HepG2 (cell line): Measurements from ENCODE around the gene FDPS. TPM values are rescaled to one million over a fixed set of nuclear protein-coding genes. Genes with fewer than 3 reads are reported as not detected.

Source experiments
- CENPBD1 ChIP-seq: sonication (generic); formaldehyde crosslinking; IDR thresholded peaks from 2 replicates; pipeline ENCODE4 v1.8.0; 2022; ENCODE audit warnings: missing genetic modification reagents, low read depth, mild to moderate bottlenecking, borderline replicate concordance
- CSRNP2 ChIP-seq: sonication (generic); formaldehyde crosslinking; conservative IDR thresholded peaks from 2 replicates; pipeline ENCODE4 v1.8.0; 2022; ENCODE audit warnings: low read depth, missing genetic modification reagents
- KMT2A ChIP-seq: sonication (generic); formaldehyde crosslinking; IDR thresholded peaks from 2 replicates; pipeline ENCODE4 v1.4.0; 2020; ENCODE audit warnings: missing genetic modification reagents
- LCORL ChIP-seq, 2 experiments: fragments of 450-650 bp in 1 of 2; sonication (generic) in 1 of 2; formaldehyde crosslinking in 1 of 2; IDR thresholded peaks; 2 replicates each; pipeline versions ENCODE4 v1.5.0 to v1.6.1; 2017 to 2020; ENCODE audit warnings: antibody characterized with exemption in 1 of 2, missing genetic modification reagents in 1 of 2
- MAFK ChIP-seq, 2 experiments: IDR thresholded peaks in 1 of 2; conservative IDR thresholded peaks in 1 of 2; 2 replicates each; pipeline ENCODE4 v1.6.1; 2011; ENCODE audit warnings: improper control_type of control experiment in 2 of 2, low read length in 2 of 2
- MTERF4 ChIP-seq: sonication (generic); formaldehyde crosslinking; IDR thresholded peaks from 2 replicates; pipeline ENCODE4 v1.8.0; 2023; ENCODE audit warnings: mild to moderate bottlenecking, missing genetic modification reagents
- NCOA5 ChIP-seq: sonication (generic); formaldehyde crosslinking; IDR thresholded peaks from 2 replicates; pipeline ENCODE4 v1.4.0; 2020; ENCODE audit warnings: missing genetic modification reagents
- NCOR1 ChIP-seq: fragments of 200-600 bp; sonication (generic); IDR thresholded peaks from 2 replicates; pipeline ENCODE4 v1.7.0; 2017; ENCODE audit warnings: antibody characterized with exemption, low read length, borderline replicate concordance
- NR0B2 ChIP-seq: sonication (generic); formaldehyde crosslinking; IDR thresholded peaks from 2 replicates; pipeline ENCODE4 v1.4.0; 2020; ENCODE audit warnings: mild to moderate bottlenecking, missing genetic modification reagents
- RFX3 ChIP-seq: IDR thresholded peaks from 2 replicates; pipeline ENCODE4 v1.6.1; 2016; ENCODE audit warnings: missing biosample characterization, missing genetic modification reagents
- SKI ChIP-seq: fragments of 450-650 bp; IDR thresholded peaks from one replicate; pipeline ENCODE4 v1.6.1; 2018; ENCODE audit warnings: mild to moderate bottlenecking; ENCODE audit not compliant: partially characterized antibody
- SMAD9 ChIP-seq: sonication (generic); formaldehyde crosslinking; IDR thresholded peaks from 2 replicates; pipeline ENCODE4 v1.5.1; 2020; ENCODE audit warnings: mild to moderate bottlenecking, missing genetic modification reagents
- SMARCC2 ChIP-seq: fragments of 450-650 bp; IDR thresholded peaks from 2 replicates; pipeline ENCODE4 v1.6.1; 2017; ENCODE audit warnings: antibody characterized with exemption, mild to moderate bottlenecking
- SOX5 ChIP-seq: IDR thresholded peaks from 2 replicates; pipeline ENCODE4 v1.6.1; 2016; ENCODE audit warnings: borderline replicate concordance
- ZBTB38 ChIP-seq: sonication (generic); formaldehyde crosslinking; IDR thresholded peaks from 2 replicates; pipeline ENCODE4 v1.5.1; 2020; ENCODE audit warnings: mild to moderate bottlenecking, missing genetic modification reagents
- ZBTB46 ChIP-seq: sonication (generic); formaldehyde crosslinking; IDR thresholded peaks from 2 replicates; pipeline ENCODE4 v1.4.0; 2020; ENCODE audit warnings: mild to moderate bottlenecking, missing genetic modification reagents, borderline replicate concordance
- ZKSCAN8 ChIP-seq: IDR thresholded peaks from 2 replicates; pipeline ENCODE4 v1.6.1; 2016; ENCODE audit warnings: borderline replicate concordance, missing genetic modification reagents, missing compliant biosample characterization
- ZNF296 ChIP-seq: sonication (generic); formaldehyde crosslinking; conservative IDR thresholded peaks from 2 replicates; pipeline ENCODE4 v1.5.0; 2020; ENCODE audit warnings: mild to moderate bottlenecking, missing genetic modification reagents
- ZNF75D ChIP-seq: sonication (generic); formaldehyde crosslinking; IDR thresholded peaks from 2 replicates; pipeline ENCODE4 v1.8.1; 2023; ENCODE audit warnings: missing genetic modification reagents, mild to moderate bottlenecking, borderline replicate concordance
- polyA plus RNA-seq, 8 experiments: library from polyadenylated mRNA; depleted of rRNA in 3 of 8; stranded (reverse) in 7 of 8; unstranded in 1 of 8; fragments of >200 nt; fragmentation: Illumina TruSeq in 4 of 8; extraction: Trizol in 4 of 8; gene quantifications; 2 replicates each; pipeline versions ENCODE4 v1.2.1 to v1.2.3, GENCODE V29; 2011 to 2016; ENCODE audit warnings: low read depth in 4 of 8, missing spikeins in 1 of 8, mixed read lengths in 1 of 8; ENCODE audit not compliant: insufficient read depth in 1 of 8
- total RNA-seq, 5 experiments: library from RNA; depleted of rRNA; stranded (reverse); fragments of >200 nt; fragmentation: Illumina TruSeq; extraction: Trizol; gene quantifications; 2 replicates each; pipeline ENCODE4 v1.2.3, GENCODE V29; 2016; ENCODE audit warnings: low read depth in 1 of 5

FDPS gene
- total and polyA plus RNA-seq, 2 of the 13 experiments (the other 11 are each of a cell fraction or from before 2014, with no cell fraction given) = 264 to 519 TPM

- TF ChIP-seq MTERF4 (peak; percentile 75; the same call in 1 of the 2 replicates), LCORL (IDR thresholded peaks at IDR 0.05) (no peak), LCORL (CRISPR knock-in tag; IDR thresholded peaks at IDR 0.05) (peak; percentile 20; the same call in 1 of the 2 replicates), NCOA5 (CRISPR knock-in tag) (no peak), ZBTB38 (peak; percentile 77; the same call in 1 of the 2 replicates), SOX5 (CRISPR knock-in tag) (no peak), ZNF75D (CRISPR knock-in tag) (no peak), NR0B2 (CRISPR knock-in tag) (0 out of 2 replicates have a peak, but pooled peaks have one; percentile 22), RFX3 (CRISPR knock-in tag) (no peak), CENPBD1 (no peak), SKI (peak; percentile 76), SMAD9 (CRISPR knock-in tag) (no peak), KMT2A (CRISPR knock-in tag) (0 out of 2 replicates have a peak, but pooled peaks have one; percentile 47), SMARCC2 (no peak), ZNF296 (CRISPR knock-in tag) (0 out of 2 replicates have a peak, but pooled peaks have one; percentile 35), MAFK (conservative IDR thresholded peaks at IDR 0.05 in 1 of 2, IDR thresholded peaks at IDR 0.05 in 1 of 2; ENCODE audit: low read length in 2 of 2) (no peak), CSRNP2 (CRISPR knock-in tag) (no peak), NCOR1 (no peak; the same call in 1 of the 2 replicates), ZBTB46 (CRISPR knock-in tag) (no peak), ZKSCAN8 (CRISPR knock-in tag) (no peak)
Measured at GRCh38 chr1:155277070-155277901, 31.4 kb upstream of the FDPS start, which contains the start of gene HCN3 (continued).
